CD4-positive, alpha-beta T cell treated with Interleukin-17A for 4 hours (primary cell): Measurements from ENCODE around the gene CBX6.
A peak's percentile ranks its signal among the peaks of the same experiment; 100 is the strongest.

ENCODE experiments used
- DNase-seq: peaks from one replicate; pipeline ENCODE4 v3.0.0-alpha.2; 2020; ENCODE audit warnings: mixed read lengths

Gene CBX6

GRCh38 chr22:38834991-38835390 is 37.0 kb downstream of the CBX6 start:
- no peak for DNase-seq

GRCh38 chr22:38834215-38834953 is 37.6 kb downstream of the CBX6 start:
- DNase-seq = no peak

GRCh38 chr22:38833061-38833460 is 39.0 kb downstream of the CBX6 start:
- DNase-seq = no peak

GRCh38 chr22:38832005-38832978 is 39.7 kb downstream of the CBX6 start:
- no peak for DNase-seq

GRCh38 chr22:38831166-38831945 is 40.7 kb downstream of the CBX6 start:
- DNase-seq = no peak

GRCh38 chr22:38830845-38831108 is 41.2 kb downstream of the CBX6 start:
- DNase-seq = no peak

- no peak for DNase-seq
These were observed 41.8 kb downstream of the CBX6 start for GRCh38 chr22:38830026-38830844.

GRCh38 chr22:38829485-38829884 is 42.5 kb downstream of the CBX6 start:
- DNase-seq = no peak

GRCh38 chr22:38828616-38829205 is 43.3 kb downstream of the CBX6 start:
- no peak for DNase-seq

GRCh38 chr22:38828191-38828590 is 43.8 kb downstream of the CBX6 start:
- DNase-seq = no peak

GRCh38 chr22:38827510-38827909 is 44.5 kb downstream of the CBX6 start:
- DNase-seq = no peak

GRCh38 chr22:38826801-38827200 is 45.2 kb downstream of the CBX6 start:
- DNase-seq = no peak

GRCh38 chr22:38826386-38826785 is 45.6 kb downstream of the CBX6 start:
- DNase-seq = no peak

GRCh38 chr22:38824585-38824984 is 47.4 kb downstream of the CBX6 start:
- peak; percentile 54 for DNase-seq

- DNase-seq = no peak
These were observed 48.4 kb downstream of the CBX6 start for GRCh38 chr22:38823637-38824036.

- no peak for DNase-seq
These were observed 48.9 kb downstream of the CBX6 start for GRCh38 chr22:38823076-38823475.

- no peak for DNase-seq
These were observed 52.0 kb downstream of the CBX6 start for GRCh38 chr22:38820020-38820419.

GRCh38 chr22:38819387-38819940 is 52.6 kb downstream of the CBX6 start:
- no peak for DNase-seq

GRCh38 chr22:38817196-38817595 is 54.8 kb downstream of the CBX6 start:
- DNase-seq = no peak

GRCh38 chr22:38815842-38816241 is 56.2 kb downstream of the CBX6 start:
- DNase-seq = no peak
